OCI-LY1 (cell line): Measurements from ENCODE around the gene AGRP.

Experiments used
- H2AFZ ChIP-seq: fragments of 200-600 bp; sonication (generic), shearing (Covaris generic); 2 replicates; pipeline ENCODE4 v1.6.0; 2014; ENCODE audit warnings: antibody characterized with exemption, mild to moderate bottlenecking, low read length
- H3F3A ChIP-seq: fragments of 200-600 bp; sonication (generic), shearing (Covaris generic); 2 replicates; pipeline ENCODE4 v1.6.0; 2014; ENCODE audit warnings: mild to moderate bottlenecking, antibody characterized with exemption, low read length, moderate library complexity; ENCODE audit not compliant: insufficient read depth
- H3K27ac ChIP-seq: fragments of 200-600 bp; sonication (generic); 2 replicates; pipeline ENCODE4 v1.5.1; 2014; ENCODE audit warnings: low read length, mixed run types, mild to moderate bottlenecking, low read depth; ENCODE audit not compliant: poor library complexity, severe bottlenecking
- H3K27me3 ChIP-seq: fragments of 200-600 bp; sonication (generic); 2 replicates; pipeline ENCODE4 v1.6.0; 2014; ENCODE audit warnings: antibody characterized with exemption, mild to moderate bottlenecking, low read length, moderate library complexity; ENCODE audit not compliant: insufficient read depth
- H3K36me3 ChIP-seq: fragments of 200-600 bp; sonication (generic); 2 replicates; pipeline ENCODE4 v1.6.1; 2014; ENCODE audit warnings: mild to moderate bottlenecking, antibody characterized with exemption, low read length, moderate library complexity, mixed read lengths; ENCODE audit not compliant: insufficient read depth
- H3K4me1 ChIP-seq: fragments of 200-600 bp; sonication (generic); 2 replicates; pipeline ENCODE4 v1.5.1; 2014; ENCODE audit warnings: mild to moderate bottlenecking, low read length, moderate library complexity; ENCODE audit not compliant: insufficient read depth, severe bottlenecking
- H3K4me2 ChIP-seq: fragments of 200-600 bp; sonication (generic), shearing (Covaris generic); 2 replicates; pipeline ENCODE4 v1.6.1; 2014; ENCODE audit warnings: low read length
- H3K4me3 ChIP-seq: fragments of 200-600 bp; sonication (generic); 2 replicates; pipeline ENCODE4 v1.5.1; 2014; ENCODE audit warnings: low read length, low read depth, mild to moderate bottlenecking, mixed read lengths; ENCODE audit not compliant: poor library complexity, severe bottlenecking
- H3K79me2 ChIP-seq: fragments of 200-600 bp; shearing (Covaris generic); 2 replicates; pipeline ENCODE4 v1.6.1; 2016; ENCODE audit warnings: mixed run types, low read length, mixed read lengths; ENCODE audit not compliant: insufficient read depth
- H3K9ac ChIP-seq: fragments of 200-600 bp; sonication (generic), shearing (Covaris generic); 2 replicates; pipeline ENCODE4 v1.6.1; 2014; ENCODE audit warnings: mild to moderate bottlenecking, low read length, mixed read lengths
- H3K9me2 ChIP-seq: fragments of 200-600 bp; sonication (generic), shearing (Covaris generic); 2 replicates; pipeline ENCODE4 v1.6.1; 2014; ENCODE audit warnings: low read depth, mild to moderate bottlenecking, low read length, mixed read lengths
- H3K9me3 ChIP-seq: fragments of 200-600 bp; shearing (Covaris generic); 2 replicates; pipeline ENCODE4 v1.6.1; 2014; ENCODE audit warnings: low read length, mixed read lengths
- H4K20me1 ChIP-seq: fragments of 200-600 bp; sonication (generic), shearing (Covaris generic); 2 replicates; pipeline ENCODE4 v1.6.0; 2016; ENCODE audit warnings: mild to moderate bottlenecking, low read length; ENCODE audit not compliant: insufficient read depth
- EZH2 ChIP-seq: fragments of 200-600 bp; sonication (generic), shearing (Covaris generic); IDR thresholded peaks from 2 replicates; pipeline ENCODE4 v1.8.0; 2017; ENCODE audit warnings: borderline replicate concordance, mixed run types, mild to moderate bottlenecking, antibody characterized with exemption, low read length, moderate library complexity, mixed read lengths
- TF ChIP-seq, protein P1 (sequence below): fragments of 200-600 bp; sonication (generic), shearing (Covaris generic); IDR thresholded peaks from 2 replicates; pipeline ENCODE4 v1.5.1; 2017; ENCODE audit warnings: mild to moderate bottlenecking, antibody characterized with exemption, low read length, moderate library complexity, mixed read lengths

Gene AGRP

DNA sequence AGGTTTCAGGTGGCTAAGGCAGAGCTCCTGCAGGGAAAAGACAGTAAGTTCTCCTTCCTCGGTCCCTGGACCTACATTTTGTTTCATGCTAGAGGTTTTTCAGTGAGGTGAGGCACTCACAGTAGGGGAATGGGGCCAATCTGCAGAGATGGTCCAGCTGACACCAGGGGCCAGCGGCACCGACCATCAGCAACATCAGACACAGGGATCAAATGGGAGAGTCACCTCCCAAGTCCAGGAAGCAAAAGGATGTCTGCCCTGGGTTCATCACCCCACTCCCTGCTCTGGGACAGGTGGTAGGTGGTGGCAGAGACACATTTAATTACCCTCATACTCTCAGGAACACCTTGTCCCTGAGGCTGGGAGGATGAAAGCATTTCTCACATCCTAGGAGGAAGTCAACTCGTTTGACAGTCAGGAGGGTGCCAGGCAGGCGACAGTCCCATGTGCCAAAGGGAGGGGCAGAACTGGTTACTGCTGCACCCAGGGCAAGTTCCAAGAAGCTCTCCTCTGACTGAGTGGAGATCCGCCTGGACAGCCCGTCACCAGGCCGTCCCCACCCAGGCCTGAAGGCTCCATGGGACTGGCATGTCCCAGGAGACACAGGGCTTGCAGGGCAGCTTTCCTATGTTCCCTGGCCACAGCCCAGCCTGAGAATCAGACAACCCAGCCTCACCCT, 21.6 kb downstream of the AGRP start:
- H4K20me1 ChIP-seq = no peaks in the 10 kb centered on the region; the same call in 1 of the 2 replicates

DNA sequence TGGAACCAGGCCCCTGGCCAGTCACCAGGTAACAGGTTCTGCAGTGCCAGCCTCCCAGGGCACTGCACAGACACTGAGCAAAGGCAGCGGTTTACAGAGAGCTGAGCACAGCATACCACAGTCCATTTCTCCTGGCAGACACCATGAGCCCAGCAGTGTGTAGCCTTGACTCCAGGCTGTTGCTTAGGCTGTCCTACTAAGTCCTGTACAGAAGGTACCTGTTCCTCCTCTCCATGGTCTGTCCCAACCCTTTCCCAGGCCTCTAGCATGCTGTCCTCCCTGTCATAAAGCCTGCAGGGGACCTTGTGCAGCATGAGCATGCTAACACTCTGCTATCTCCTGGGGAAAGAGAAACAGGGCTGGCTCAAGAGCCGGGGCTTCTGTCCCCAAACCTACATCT, 22.4 kb downstream of the AGRP start:
- no peak overlapping the region for H3K27ac ChIP-seq
- H3K36me3 ChIP-seq = no peaks in the 10 kb centered on the region; the same call in 1 of the 2 replicates
- H3K4me2 ChIP-seq = no peak overlapping the region
- TF ChIP-seq, protein P1, sequence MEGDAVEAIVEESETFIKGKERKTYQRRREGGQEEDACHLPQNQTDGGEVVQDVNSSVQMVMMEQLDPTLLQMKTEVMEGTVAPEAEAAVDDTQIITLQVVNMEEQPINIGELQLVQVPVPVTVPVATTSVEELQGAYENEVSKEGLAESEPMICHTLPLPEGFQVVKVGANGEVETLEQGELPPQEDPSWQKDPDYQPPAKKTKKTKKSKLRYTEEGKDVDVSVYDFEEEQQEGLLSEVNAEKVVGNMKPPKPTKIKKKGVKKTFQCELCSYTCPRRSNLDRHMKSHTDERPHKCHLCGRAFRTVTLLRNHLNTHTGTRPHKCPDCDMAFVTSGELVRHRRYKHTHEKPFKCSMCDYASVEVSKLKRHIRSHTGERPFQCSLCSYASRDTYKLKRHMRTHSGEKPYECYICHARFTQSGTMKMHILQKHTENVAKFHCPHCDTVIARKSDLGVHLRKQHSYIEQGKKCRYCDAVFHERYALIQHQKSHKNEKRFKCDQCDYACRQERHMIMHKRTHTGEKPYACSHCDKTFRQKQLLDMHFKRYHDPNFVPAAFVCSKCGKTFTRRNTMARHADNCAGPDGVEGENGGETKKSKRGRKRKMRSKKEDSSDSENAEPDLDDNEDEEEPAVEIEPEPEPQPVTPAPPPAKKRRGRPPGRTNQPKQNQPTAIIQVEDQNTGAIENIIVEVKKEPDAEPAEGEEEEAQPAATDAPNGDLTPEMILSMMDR = no peak
- TF ChIP-seq EZH2 = no peak
- H2AFZ ChIP-seq = no peak overlapping the region
- no peaks in the 10 kb centered on the region for H3K27me3 ChIP-seq
- no peaks in the 10 kb centered on the region for H3K9me3 ChIP-seq
- no peaks in the 10 kb centered on the region; the same call in 1 of the 2 replicates for H4K20me1 ChIP-seq
- H3K4me1 ChIP-seq = no peaks in the 10 kb centered on the region
- H3F3A ChIP-seq = no peaks in the 10 kb centered on the region
- H3K4me3 ChIP-seq = no peak overlapping the region
- no peaks in the 10 kb centered on the region for H3K9me2 ChIP-seq
- no peak overlapping the region for H3K9ac ChIP-seq
- H3K79me2 ChIP-seq = peaks cover 9% of the 10 kb centered on the region

More for the DNA sequence above, 21.6 kb downstream of the AGRP start:
- no peak overlapping the region for H3K4me2 ChIP-seq
- TF ChIP-seq, protein P1 = no peak
- no peak for TF ChIP-seq EZH2
- H3F3A ChIP-seq = no peaks in the 10 kb centered on the region
- no peaks in the 10 kb centered on the region; the same call in 1 of the 2 replicates for H3K36me3 ChIP-seq
- H3K27ac ChIP-seq = no peak overlapping the region
- no peaks in the 10 kb centered on the region for H3K4me1 ChIP-seq
- no peak overlapping the region for H3K9ac ChIP-seq
- no peaks in the 10 kb centered on the region for H3K27me3 ChIP-seq
- no peak overlapping the region for H3K4me3 ChIP-seq
- no peaks in the 10 kb centered on the region for H3K9me2 ChIP-seq
- H3K79me2 ChIP-seq = peaks cover 9% of the 10 kb centered on the region
- H3K9me3 ChIP-seq = no peaks in the 10 kb centered on the region
- H2AFZ ChIP-seq = no peak overlapping the region

DNA sequence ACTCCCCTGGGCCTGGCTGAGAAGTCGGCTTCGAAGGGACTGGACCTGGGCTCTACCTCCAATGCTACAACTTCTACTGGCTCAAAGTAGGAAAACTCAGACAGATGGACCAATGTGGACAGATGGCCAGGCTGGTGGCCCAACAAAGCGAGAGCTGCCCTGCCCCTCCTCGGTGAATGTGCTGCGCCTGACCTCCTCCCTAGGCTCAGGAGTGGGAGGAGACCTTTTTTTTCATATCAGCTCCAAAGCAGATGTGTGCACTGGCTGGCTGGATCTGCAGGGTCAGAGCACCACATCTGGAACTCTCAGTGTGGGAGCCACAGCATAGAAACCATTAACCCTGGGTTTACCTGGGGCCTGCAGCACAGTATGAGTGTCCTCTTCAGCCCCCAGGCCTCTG, 23.2 kb downstream of the AGRP start:
- Histone ChIP-seq H3K4me2 (no peak overlapping the region), H3K9me3 (no peaks in the 10 kb centered on the region), H4K20me1 (no peaks in the 10 kb centered on the region; the same call in 1 of the 2 replicates), H3K79me2 (peaks cover 4% of the 10 kb centered on the region; the same call in 1 of the 2 replicates), H3K36me3 (no peaks in the 10 kb centered on the region; the same call in 1 of the 2 replicates), H3K9me2 (no peaks in the 10 kb centered on the region), H3K27ac (no peak overlapping the region), H3F3A (no peaks in the 10 kb centered on the region), H3K4me1 (no peaks in the 10 kb centered on the region), H2AFZ (no peak overlapping the region), H3K27me3 (no peaks in the 10 kb centered on the region), H3K9ac (no peak overlapping the region), H3K4me3 (no peak overlapping the region)
- TF ChIP-seq EZH2 = no peak
- TF ChIP-seq, protein P1 = no peak
